ENCODE data around the gene MTSS2.

DNA sequence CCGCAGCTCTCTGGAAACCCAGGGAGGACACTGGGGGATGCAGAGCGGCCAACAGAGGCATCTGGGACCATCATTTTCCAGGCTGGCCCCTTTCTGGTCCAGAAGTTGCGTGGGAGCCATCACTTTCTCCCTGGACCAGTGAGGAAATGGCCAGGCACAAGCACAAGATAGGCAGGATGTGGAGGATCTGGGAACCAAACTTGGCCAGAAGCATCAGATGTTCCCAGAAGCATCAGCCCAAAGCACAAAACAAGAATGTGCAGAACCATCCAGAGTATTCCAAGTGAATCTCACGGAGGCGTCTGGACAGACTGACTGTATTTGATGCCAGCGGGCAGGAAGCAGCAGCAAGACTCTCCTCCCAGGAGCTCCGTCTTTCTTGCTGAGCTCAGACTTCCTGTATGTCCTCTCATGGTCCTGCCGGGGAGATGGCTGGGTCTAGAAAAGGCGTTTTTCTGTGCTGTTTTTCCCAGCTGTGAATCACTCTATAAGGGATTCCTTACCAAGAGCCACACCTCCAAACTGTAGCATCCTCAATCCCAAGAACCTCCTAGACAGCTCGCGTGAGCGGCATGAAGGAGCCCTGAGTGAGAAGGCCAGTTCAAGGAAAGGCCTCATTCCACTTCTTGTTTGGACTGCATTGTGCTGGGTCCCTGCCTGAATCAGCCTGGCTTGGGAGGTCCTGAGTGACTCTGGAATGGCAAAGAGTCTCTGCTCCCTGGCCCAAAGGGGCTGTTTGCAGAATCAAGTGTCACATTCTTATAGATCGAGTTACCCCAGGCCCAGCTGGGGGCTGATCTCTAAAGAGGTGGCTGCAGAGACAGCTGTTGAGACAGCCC, 49.5 kb upstream of the MTSS2 start:
- TF ChIP-seq CTCF (conservative IDR thresholded peaks at IDR 0.05; ENCODE audit: low read depth, low read length) (no peak), EZH2 (IDR thresholded peaks at IDR 0.05; ENCODE audit: borderline replicate concordance, low read depth, low read length, poor library complexity, severe bottlenecking) (no peak)
